Measurements from ENCODE around the gene FGF3. TPM values are rescaled to one million over a fixed set of nuclear protein-coding genes. Genes with fewer than 3 reads are reported as not detected.

The FGF3 gene
- total RNA-seq, 1 donor from 2014 or later: not detected

DNA sequence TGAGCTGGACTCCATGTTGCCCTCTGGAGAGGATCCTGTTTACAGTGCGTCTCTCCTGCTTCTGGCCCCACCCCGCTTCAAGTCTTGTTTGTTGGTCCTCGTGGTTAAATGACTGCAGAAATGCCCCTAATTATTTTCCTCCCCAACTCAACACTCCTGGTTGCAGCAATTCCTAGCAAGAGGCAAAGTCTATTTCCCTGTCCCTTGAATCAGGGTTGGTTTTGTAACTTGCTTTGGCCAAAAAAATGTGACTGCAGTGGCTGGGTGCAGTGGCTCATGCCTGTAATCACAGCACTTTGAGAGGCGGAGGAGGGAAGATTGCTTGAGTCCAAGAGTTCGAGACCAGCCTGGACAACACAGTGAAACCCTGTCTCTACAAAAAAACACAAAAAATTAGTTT is 41.0 kb upstream of the FGF3 start:
- no peak for DNase-seq (ENCODE audit: low read depth)
- Histone ChIP-seq H3K79me2 (ENCODE audit: insufficient read depth, low read length) (no peaks in the 10 kb centered on the region), H3K36me3 (ENCODE audit: insufficient read depth, low read length) (no peaks in the 10 kb centered on the region), H3K4me3 (ENCODE audit: insufficient read depth, low read depth, low read length) (no peak overlapping the region), H3K27me3 (ENCODE audit: insufficient read depth, low read length) (peaks cover 21% of the 10 kb centered on the region), H4K20me1 (ENCODE audit: insufficient read depth, low read length) (no peaks in the 10 kb centered on the region), H2AFZ (ENCODE audit: low read depth, low read length) (no peak overlapping the region), H3K27ac (ENCODE audit: low read depth, low read length) (no peak overlapping the region), H3K9ac (ENCODE audit: low read length) (no peak overlapping the region), H3K4me2 (ENCODE audit: low read length) (no peak overlapping the region), H3K9me3 (ENCODE audit: insufficient read depth, low read depth, low read length) (no peaks in the 10 kb centered on the region), H3K4me1 (ENCODE audit: insufficient read depth, low read length) (peaks cover 4% of the 10 kb centered on the region)
- Mint-ChIP-seq H3K9me3 (ENCODE audit: unreplicated experiment) (peaks cover 2% of the 10 kb centered on the region), H3K27ac (ENCODE audit: unreplicated experiment) (no peak overlapping the region), H3K4me1 (ENCODE audit: low read depth, unreplicated experiment) (no peaks in the 10 kb centered on the region), H3K36me3 (ENCODE audit: low read depth, unreplicated experiment) (no peaks in the 10 kb centered on the region), H3K4me3 (ENCODE audit: unreplicated experiment) (no peak overlapping the region), H3K27me3 (ENCODE audit: low read depth, unreplicated experiment) (peaks cover 50% of the 10 kb centered on the region)
- no peak for TF ChIP-seq EZH2 (IDR thresholded peaks at IDR 0.05; ENCODE audit: insufficient read depth, low read length)
- TF ChIP-seq, protein P1, sequence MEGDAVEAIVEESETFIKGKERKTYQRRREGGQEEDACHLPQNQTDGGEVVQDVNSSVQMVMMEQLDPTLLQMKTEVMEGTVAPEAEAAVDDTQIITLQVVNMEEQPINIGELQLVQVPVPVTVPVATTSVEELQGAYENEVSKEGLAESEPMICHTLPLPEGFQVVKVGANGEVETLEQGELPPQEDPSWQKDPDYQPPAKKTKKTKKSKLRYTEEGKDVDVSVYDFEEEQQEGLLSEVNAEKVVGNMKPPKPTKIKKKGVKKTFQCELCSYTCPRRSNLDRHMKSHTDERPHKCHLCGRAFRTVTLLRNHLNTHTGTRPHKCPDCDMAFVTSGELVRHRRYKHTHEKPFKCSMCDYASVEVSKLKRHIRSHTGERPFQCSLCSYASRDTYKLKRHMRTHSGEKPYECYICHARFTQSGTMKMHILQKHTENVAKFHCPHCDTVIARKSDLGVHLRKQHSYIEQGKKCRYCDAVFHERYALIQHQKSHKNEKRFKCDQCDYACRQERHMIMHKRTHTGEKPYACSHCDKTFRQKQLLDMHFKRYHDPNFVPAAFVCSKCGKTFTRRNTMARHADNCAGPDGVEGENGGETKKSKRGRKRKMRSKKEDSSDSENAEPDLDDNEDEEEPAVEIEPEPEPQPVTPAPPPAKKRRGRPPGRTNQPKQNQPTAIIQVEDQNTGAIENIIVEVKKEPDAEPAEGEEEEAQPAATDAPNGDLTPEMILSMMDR (IDR thresholded peaks at IDR 0.05; ENCODE audit: insufficient read depth, low read depth, low read length): no peak
- FAIRE-seq: no peak

DNA sequence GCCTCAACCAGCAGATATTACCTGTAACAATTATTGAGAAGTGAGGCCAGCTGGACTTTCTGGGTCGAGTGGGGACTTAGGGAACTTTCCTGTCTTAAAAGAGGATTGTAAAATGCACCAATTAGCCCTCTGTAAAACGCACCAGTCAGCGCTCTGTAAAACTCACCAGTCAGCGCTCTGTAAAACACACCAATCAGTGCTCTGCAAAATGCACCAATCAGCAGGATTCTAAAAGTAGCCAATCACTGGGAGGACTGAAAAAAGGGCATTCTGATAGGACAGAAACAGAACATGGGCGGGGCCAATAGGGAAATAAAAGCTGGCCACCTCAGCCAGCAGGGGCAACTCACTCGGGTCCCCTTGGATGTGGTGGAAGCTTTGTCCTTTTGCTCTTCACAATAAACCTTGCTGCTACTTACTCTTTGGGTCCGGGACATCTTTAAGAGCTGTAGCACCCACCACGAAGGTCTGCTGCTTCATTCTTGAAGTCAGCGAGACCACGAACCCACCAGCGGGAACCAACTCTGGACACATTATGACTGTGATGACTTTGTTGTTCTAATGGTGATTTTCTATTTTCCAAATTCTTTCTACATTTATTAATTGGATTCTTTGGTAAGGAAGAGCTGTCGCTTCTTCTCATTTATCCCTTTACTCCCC is 40.2 kb upstream of the FGF3 start:
- no peaks in the 10 kb centered on the region for H3K9me3 ChIP-seq (ENCODE audit: insufficient read depth, low read depth, low read length)
- H2AFZ ChIP-seq (ENCODE audit: low read depth, low read length): no peak overlapping the region
- peaks cover 21% of the 10 kb centered on the region for H3K27me3 ChIP-seq (ENCODE audit: insufficient read depth, low read length)
- no peak overlapping the region for H3K4me3 ChIP-seq (ENCODE audit: insufficient read depth, low read depth, low read length)
- no peak overlapping the region for H3K27ac ChIP-seq (ENCODE audit: low read depth, low read length)
- no peak overlapping the region for H3K4me2 ChIP-seq (ENCODE audit: low read length)
- Mint-ChIP-seq H3K4me3 (ENCODE audit: unreplicated experiment) (no peak overlapping the region), H3K9me3 (ENCODE audit: unreplicated experiment) (peaks cover 5% of the 10 kb centered on the region), H3K27me3 (ENCODE audit: low read depth, unreplicated experiment) (peaks cover 43% of the 10 kb centered on the region), H3K36me3 (ENCODE audit: low read depth, unreplicated experiment) (no peaks in the 10 kb centered on the region), H3K27ac (ENCODE audit: unreplicated experiment) (no peak overlapping the region), H3K4me1 (ENCODE audit: low read depth, unreplicated experiment) (peaks cover 5% of the 10 kb centered on the region)
- no peaks in the 10 kb centered on the region for H3K79me2 ChIP-seq (ENCODE audit: insufficient read depth, low read length)
- H4K20me1 ChIP-seq (ENCODE audit: insufficient read depth, low read length): no peaks in the 10 kb centered on the region
- FAIRE-seq (no peak), DNase-seq (ENCODE audit: low read depth) (no peak)
- TF ChIP-seq, protein P1 (IDR thresholded peaks at IDR 0.05; ENCODE audit: insufficient read depth, low read depth, low read length): no peak
- TF ChIP-seq EZH2 (IDR thresholded peaks at IDR 0.05; ENCODE audit: insufficient read depth, low read length): no peak
- no peak overlapping the region for H3K9ac ChIP-seq (ENCODE audit: low read length)
- peaks cover 4% of the 10 kb centered on the region for H3K4me1 ChIP-seq (ENCODE audit: insufficient read depth, low read length)
- no peaks in the 10 kb centered on the region for H3K36me3 ChIP-seq (ENCODE audit: insufficient read depth, low read length)

DNA sequence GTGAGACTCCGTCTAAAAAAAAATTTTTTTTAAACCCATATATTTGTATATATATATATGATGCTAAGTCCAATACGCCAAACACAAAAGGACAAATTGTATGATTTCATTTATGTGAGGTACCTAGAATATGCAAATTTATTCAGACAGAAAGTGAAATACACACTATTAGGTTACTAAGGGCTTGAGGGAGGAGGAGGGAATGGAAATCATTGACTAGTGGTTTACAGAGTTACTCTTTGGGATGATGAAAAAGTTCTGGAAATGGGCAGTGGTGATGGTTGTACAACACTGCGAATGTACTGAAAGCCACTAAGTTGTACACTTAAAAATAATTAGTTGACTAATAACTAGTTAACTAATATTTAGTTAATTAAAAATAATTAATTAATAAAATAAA is 36.2 kb upstream of the FGF3 start:
- Mint-ChIP-seq H3K27me3 (ENCODE audit: low read depth, unreplicated experiment) (peaks cover 25% of the 10 kb centered on the region), H3K4me3 (ENCODE audit: unreplicated experiment) (no peak overlapping the region), H3K9me3 (ENCODE audit: unreplicated experiment) (peaks cover 18% of the 10 kb centered on the region), H3K36me3 (ENCODE audit: low read depth, unreplicated experiment) (no peaks in the 10 kb centered on the region), H3K27ac (ENCODE audit: unreplicated experiment) (no peak overlapping the region), H3K4me1 (ENCODE audit: low read depth, unreplicated experiment) (peaks cover 5% of the 10 kb centered on the region)
- Histone ChIP-seq H3K27me3 (ENCODE audit: insufficient read depth, low read length) (peaks cover 8% of the 10 kb centered on the region), H3K9me3 (ENCODE audit: insufficient read depth, low read depth, low read length) (peaks cover 6% of the 10 kb centered on the region), H3K36me3 (ENCODE audit: insufficient read depth, low read length) (no peaks in the 10 kb centered on the region), H3K4me2 (ENCODE audit: low read length) (no peak overlapping the region), H3K9ac (ENCODE audit: low read length) (no peak overlapping the region), H3K27ac (ENCODE audit: low read depth, low read length) (no peak overlapping the region), H4K20me1 (ENCODE audit: insufficient read depth, low read length) (no peaks in the 10 kb centered on the region), H2AFZ (ENCODE audit: low read depth, low read length) (no peak overlapping the region), H3K4me3 (ENCODE audit: insufficient read depth, low read depth, low read length) (no peak overlapping the region), H3K79me2 (ENCODE audit: insufficient read depth, low read length) (no peaks in the 10 kb centered on the region), H3K4me1 (ENCODE audit: insufficient read depth, low read length) (no peaks in the 10 kb centered on the region)
- FAIRE-seq: no peak
- TF ChIP-seq EZH2 (IDR thresholded peaks at IDR 0.05; ENCODE audit: insufficient read depth, low read length): no peak
- TF ChIP-seq, protein P1 (IDR thresholded peaks at IDR 0.05; ENCODE audit: insufficient read depth, low read depth, low read length): no peak
- DNase-seq (ENCODE audit: low read depth): no peak

Measured in astrocyte (in vitro differentiated cells and primary cell).